ENCODE measurements around the gene KRTAP5-6.

KRTAP5-6 gene

GRCh38 chr11:1734641-1735081, 37.7 kb downstream of the KRTAP5-6 start:
- no peak for DNase-seq

GRCh38 chr11:1735271-1735670, 38.3 kb downstream of the KRTAP5-6 start:
- DNase-seq, result no peak

GRCh38 chr11:1736447-1736992, 39.5 kb downstream of the KRTAP5-6 start:
- DNase-seq, result no peak

GRCh38 chr11:1737080-1737757, 40.2 kb downstream of the KRTAP5-6 start:
- no peak for DNase-seq

- no peak for DNase-seq
Measured at GRCh38 chr11:1738380-1738779, 41.4 kb downstream of the KRTAP5-6 start.

GRCh38 chr11:1739576-1739975, 42.6 kb downstream of the KRTAP5-6 start:
- DNase-seq, result no peak

- DNase-seq, result no peak
Measured at GRCh38 chr11:1740786-1741530, 44.0 kb downstream of the KRTAP5-6 start.

GRCh38 chr11:1741741-1742140, 44.7 kb downstream of the KRTAP5-6 start:
- no peak for DNase-seq

- DNase-seq, result no peak
Measured at GRCh38 chr11:1742371-1742770, 45.4 kb downstream of the KRTAP5-6 start.

GRCh38 chr11:1742869-1743584, 46.0 kb downstream of the KRTAP5-6 start:
- no peak for DNase-seq

GRCh38 chr11:1743585-1744136, 46.7 kb downstream of the KRTAP5-6 start:
- DNase-seq, result no peak

- no peak for DNase-seq
Measured at GRCh38 chr11:1744137-1744886, 47.3 kb downstream of the KRTAP5-6 start.

- DNase-seq, result no peak
Measured at GRCh38 chr11:1744891-1745700, 48.1 kb downstream of the KRTAP5-6 start.

GRCh38 chr11:1745701-1746320, 48.8 kb downstream of the KRTAP5-6 start:
- DNase-seq, result no peak

- DNase-seq, result no peak
Measured at GRCh38 chr11:1746511-1746931, 49.5 kb downstream of the KRTAP5-6 start.

GRCh38 chr11:1746956-1747752, 50.2 kb downstream of the KRTAP5-6 start:
- DNase-seq, result no peak
